ENCODE results near the gene KIAA0930.

KIAA0930 gene

DNA sequence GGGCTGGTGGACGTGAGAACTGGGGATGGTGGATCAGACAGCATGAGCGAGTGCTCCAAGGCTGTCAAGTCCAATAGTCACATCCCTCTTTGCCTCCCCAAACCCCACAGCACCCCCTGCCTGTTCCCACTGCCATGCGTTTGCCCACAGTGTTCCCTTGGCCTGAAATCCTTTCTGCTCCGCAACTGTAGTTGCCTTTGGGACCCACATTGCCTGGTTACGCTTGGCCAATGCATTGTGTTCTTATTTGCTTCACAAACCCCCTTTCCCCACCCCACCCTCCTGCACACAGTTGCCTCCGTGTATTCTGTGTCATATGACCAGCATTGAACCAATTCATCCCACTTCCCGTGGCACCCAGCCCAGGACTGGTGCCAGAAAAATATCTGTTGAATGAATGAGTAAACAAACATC, 2.1 kb upstream of the KIAA0930 start:
- ChIA-PET POLR2A (ENCODE audit: low non-redundant PET) (interaction anchor here (0.6 kb wide), 1 partner anchor 80 kb away, joined by 3 read pairs; no protein-coding TSS in a partner anchor), CTCF (no interaction called here)
- TF ChIP-seq, protein P1, sequence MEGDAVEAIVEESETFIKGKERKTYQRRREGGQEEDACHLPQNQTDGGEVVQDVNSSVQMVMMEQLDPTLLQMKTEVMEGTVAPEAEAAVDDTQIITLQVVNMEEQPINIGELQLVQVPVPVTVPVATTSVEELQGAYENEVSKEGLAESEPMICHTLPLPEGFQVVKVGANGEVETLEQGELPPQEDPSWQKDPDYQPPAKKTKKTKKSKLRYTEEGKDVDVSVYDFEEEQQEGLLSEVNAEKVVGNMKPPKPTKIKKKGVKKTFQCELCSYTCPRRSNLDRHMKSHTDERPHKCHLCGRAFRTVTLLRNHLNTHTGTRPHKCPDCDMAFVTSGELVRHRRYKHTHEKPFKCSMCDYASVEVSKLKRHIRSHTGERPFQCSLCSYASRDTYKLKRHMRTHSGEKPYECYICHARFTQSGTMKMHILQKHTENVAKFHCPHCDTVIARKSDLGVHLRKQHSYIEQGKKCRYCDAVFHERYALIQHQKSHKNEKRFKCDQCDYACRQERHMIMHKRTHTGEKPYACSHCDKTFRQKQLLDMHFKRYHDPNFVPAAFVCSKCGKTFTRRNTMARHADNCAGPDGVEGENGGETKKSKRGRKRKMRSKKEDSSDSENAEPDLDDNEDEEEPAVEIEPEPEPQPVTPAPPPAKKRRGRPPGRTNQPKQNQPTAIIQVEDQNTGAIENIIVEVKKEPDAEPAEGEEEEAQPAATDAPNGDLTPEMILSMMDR (conservative IDR thresholded peaks at IDR 0.05; ENCODE audit: low read depth) = no peak
- DNase-seq (ENCODE audit: low spot score) = no peak
- H3K27ac ChIP-seq = peak overlapping the region; percentile 99

- TF ChIP-seq, protein P1 (conservative IDR thresholded peaks at IDR 0.05; ENCODE audit: low read depth) = no peak
- ChIA-PET POLR2A (ENCODE audit: low non-redundant PET) (no interaction called here), CTCF (no interaction called here)
- DNase-seq (ENCODE audit: low spot score) = peak; percentile 13
- H3K27ac ChIP-seq = peak overlapping the region; percentile 80
These were observed 437 bp downstream of the KIAA0930 start for GRCh38 chr22:45240104-45240809.

DNA sequence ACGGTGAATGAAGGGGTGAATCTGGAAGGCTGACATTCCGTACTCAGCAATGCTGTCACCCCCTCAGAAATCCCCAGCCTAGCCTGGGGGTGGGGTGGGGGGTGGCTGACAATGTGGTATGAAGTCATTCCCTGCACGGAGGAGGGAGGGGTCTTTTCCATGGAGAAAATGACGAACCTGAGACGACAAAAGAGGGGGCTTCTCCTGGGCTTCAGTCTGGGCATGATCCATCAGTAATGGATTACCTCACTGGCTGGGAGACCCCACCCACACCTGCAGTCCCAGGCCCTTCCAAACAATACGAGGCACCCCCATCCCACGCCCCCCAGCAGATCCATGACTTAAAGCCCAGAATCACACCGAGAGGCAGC, 1.0 kb downstream of the KIAA0930 start:
- TF ChIP-seq, protein P1 (conservative IDR thresholded peaks at IDR 0.05; ENCODE audit: low read depth) = no peak
- peak overlapping the region; percentile 80 for H3K27ac ChIP-seq
- ChIA-PET CTCF (no interaction called here), POLR2A (ENCODE audit: low non-redundant PET) (no interaction called here)
- DNase-seq (ENCODE audit: low spot score) = no peak

- peak overlapping the region; percentile 80 for H3K27ac ChIP-seq
- no peak for DNase-seq (ENCODE audit: low spot score)
- CTCF ChIA-PET = no interaction called here
- POLR2A ChIA-PET (ENCODE audit: low non-redundant PET) = no interaction called here
- TF ChIP-seq, protein P1 (conservative IDR thresholded peaks at IDR 0.05; ENCODE audit: low read depth) = no peak
These were observed 1.6 kb downstream of the KIAA0930 start for GRCh38 chr22:45238957-45239680.

DNA sequence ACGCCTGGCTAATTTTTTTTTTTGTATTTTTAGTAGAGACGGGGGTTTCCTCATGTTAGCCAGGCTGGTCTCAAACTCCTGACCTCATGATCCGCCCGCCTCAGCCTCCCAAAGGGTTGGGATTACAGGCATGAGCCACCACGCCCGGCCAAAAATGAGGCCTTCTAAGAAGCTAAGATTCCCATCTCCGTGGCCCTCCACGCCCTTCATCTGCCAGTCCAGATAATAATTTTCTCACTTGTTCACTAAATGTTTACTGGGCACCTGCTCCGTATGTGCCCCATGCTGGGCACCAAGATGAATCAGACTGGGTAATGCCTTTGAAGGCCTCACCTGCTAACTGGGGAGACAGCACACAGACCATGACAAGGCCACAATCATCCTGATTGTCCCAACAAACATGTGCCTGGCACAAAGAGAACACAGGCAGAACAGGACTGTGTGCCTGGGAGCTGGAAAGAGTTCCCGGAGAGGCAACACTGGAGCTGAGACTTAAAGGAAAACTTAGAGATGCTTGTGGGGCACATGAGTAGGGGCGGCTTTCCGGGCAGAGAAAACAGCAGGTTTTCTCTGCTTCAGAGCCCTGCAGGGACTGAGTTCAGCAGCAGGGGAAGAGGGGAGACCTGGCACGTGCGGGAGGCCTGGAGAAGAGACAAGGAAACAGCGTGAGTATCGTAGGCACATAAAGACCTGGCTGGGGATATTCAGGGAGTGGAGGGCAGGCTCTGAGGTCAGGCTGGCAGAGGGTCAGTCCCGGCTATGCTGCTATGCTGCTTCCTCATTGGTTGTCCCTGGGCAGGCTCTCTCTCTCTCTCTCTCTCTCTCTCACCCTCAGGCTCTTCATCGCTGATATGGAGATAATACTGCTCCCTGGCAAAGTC, 2.4 kb downstream of the KIAA0930 start:
- DNase-seq (ENCODE audit: low spot score) = no peak
- POLR2A ChIA-PET (ENCODE audit: low non-redundant PET) = no interaction called here
- CTCF ChIA-PET = no interaction called here
- TF ChIP-seq, protein P1 (conservative IDR thresholded peaks at IDR 0.05; ENCODE audit: low read depth) = no peak
- peak overlapping the region; percentile 80 for H3K27ac ChIP-seq

Measured in RWPE1 (cell line).